Esophagus muscularis mucosa (tissue), 4 donors: ENCODE results near the gene TXNDC11.

ENCODE experiments used
- CTCF ChIP-seq, 3 experiments: fragments of 200-600 bp in 2 of 3; fragments of 450-650 bp in 1 of 3; sonication (generic) in 2 of 3; IDR thresholded peaks; one replicate each; pipeline ENCODE4 v1.5.1; 2017 to 2019; ENCODE audit warnings: antibody characterized with exemption in 3 of 3, mild to moderate bottlenecking in 2 of 3, moderate library complexity in 1 of 3
- EP300 ChIP-seq: sonication (generic); formaldehyde crosslinking; IDR thresholded peaks from one replicate; pipeline ENCODE4 v1.6.1; 2017; ENCODE audit warnings: antibody characterized with exemption
- POLR2A ChIP-seq: fragments of 450-650 bp; IDR thresholded peaks from one replicate; pipeline ENCODE4 v1.6.1; 2017; ENCODE audit warnings: antibody characterized with exemption, moderate library complexity, mild to moderate bottlenecking, low read depth

GRCh38 chr16:11672206-11673090, 70.2 kb downstream of the TXNDC11 start:
- TF ChIP-seq POLR2A = no peak
- TF ChIP-seq CTCF (IDR thresholded peaks at IDR 0.05) = no peak
- TF ChIP-seq EP300 = no peak
